ENCODE measurements around the gene WDR59.

WDR59 gene

DNA sequence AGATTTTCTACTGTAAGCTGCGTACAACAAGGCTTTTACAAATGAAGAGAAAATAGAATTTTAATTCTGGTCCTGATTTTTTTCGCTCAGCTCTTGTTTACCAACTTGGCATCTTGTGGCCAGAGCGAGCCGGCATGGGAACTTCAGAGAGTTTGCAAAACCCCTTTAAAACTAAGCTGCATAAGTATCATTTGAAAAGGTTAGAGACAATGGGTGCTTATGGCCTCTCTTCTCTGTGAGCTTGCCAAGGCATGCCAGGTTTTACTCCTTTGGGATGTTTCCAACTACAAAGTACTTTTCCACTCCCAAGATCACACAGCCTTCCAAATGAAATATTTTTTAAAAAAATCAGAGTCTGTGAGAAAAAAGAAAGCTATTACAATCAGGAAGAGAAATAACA is 147.9 kb downstream of the WDR59 start:
- H3K4me1 ChIP-seq (ENCODE audit: control insufficient read depth in 1 of 2, insufficient read depth in 1 of 2, low read depth in 1 of 2, low read length in 1 of 2): no peaks in the 10 kb centered on the region
- no peak overlapping the region for H3K27ac ChIP-seq
- TF ChIP-seq, protein P1, sequence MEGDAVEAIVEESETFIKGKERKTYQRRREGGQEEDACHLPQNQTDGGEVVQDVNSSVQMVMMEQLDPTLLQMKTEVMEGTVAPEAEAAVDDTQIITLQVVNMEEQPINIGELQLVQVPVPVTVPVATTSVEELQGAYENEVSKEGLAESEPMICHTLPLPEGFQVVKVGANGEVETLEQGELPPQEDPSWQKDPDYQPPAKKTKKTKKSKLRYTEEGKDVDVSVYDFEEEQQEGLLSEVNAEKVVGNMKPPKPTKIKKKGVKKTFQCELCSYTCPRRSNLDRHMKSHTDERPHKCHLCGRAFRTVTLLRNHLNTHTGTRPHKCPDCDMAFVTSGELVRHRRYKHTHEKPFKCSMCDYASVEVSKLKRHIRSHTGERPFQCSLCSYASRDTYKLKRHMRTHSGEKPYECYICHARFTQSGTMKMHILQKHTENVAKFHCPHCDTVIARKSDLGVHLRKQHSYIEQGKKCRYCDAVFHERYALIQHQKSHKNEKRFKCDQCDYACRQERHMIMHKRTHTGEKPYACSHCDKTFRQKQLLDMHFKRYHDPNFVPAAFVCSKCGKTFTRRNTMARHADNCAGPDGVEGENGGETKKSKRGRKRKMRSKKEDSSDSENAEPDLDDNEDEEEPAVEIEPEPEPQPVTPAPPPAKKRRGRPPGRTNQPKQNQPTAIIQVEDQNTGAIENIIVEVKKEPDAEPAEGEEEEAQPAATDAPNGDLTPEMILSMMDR (IDR thresholded peaks at IDR 0.05): no peak
- no peaks in the 10 kb centered on the region for H3K9me3 ChIP-seq
- H3K36me3 ChIP-seq: no peaks in the 10 kb centered on the region
- no peak overlapping the region for H3K4me3 ChIP-seq (ENCODE audit: low read depth in 1 of 2, low read length in 1 of 2)
- peaks cover 20% of the 10 kb centered on the region for H3K27me3 ChIP-seq

DNA sequence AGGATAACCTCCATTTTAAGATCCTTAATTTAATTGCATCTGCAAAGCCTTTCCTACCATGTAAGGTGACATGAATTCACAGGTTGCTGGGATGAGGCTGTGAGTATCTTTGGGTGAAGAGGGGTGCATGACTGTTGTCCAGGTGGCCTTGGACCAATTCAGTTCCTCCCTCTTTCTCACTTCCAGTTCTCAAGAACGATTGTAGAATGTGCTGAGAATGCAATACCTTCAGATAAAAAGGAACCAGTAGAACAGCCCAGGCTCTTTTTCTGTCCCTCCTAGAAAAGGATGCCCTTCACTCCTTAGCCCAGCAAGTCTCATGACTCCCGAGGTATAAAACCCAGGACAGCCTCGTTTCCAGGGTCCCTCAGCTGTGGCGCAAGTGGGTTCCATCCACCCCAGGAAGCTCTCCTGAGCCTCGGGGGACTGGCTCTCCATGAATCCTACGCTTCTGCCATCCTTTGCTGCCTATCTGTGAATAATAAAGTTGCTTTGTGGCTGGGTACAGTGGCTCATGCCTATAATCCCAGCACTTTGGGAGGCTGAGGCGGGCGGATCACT is 148.7 kb downstream of the WDR59 start:
- Histone ChIP-seq H3K9me3 (no peaks in the 10 kb centered on the region), H3K27me3 (peaks cover 11% of the 10 kb centered on the region), H3K4me3 (ENCODE audit: low read depth in 1 of 2, low read length in 1 of 2) (no peak overlapping the region), H3K4me1 (ENCODE audit: control insufficient read depth in 1 of 2, insufficient read depth in 1 of 2, low read depth in 1 of 2, low read length in 1 of 2) (no peaks in the 10 kb centered on the region), H3K36me3 (no peaks in the 10 kb centered on the region), H3K27ac (no peak overlapping the region)
- TF ChIP-seq, protein P1 (IDR thresholded peaks at IDR 0.05): no peak

DNA sequence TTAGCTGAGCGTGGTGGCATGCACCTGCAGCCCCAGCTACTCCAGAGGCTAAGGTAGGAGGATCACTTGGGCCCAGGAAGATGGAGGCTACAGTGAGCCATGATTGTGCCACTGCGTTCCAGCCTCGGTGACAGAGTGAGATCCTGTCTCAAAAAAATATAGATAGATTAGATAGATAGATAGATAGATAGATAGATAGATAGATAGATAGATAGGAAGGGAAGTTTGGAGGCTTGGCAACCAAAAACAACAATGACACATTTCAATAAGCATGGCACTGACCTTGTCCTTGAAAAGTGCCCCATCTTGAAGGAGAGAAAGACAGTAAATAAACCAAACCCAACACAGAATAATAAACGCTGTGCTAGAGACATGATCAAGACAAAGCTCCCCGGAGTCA is 152.7 kb downstream of the WDR59 start:
- TF ChIP-seq, protein P1 (IDR thresholded peaks at IDR 0.05): no peak
- H3K36me3 ChIP-seq: no peaks in the 10 kb centered on the region
- H3K9me3 ChIP-seq: no peaks in the 10 kb centered on the region
- no peaks in the 10 kb centered on the region for H3K4me1 ChIP-seq (ENCODE audit: control insufficient read depth in 1 of 2, insufficient read depth in 1 of 2, low read depth in 1 of 2, low read length in 1 of 2)
- H3K27ac ChIP-seq: no peak overlapping the region
- no peak overlapping the region for H3K4me3 ChIP-seq (ENCODE audit: low read depth in 1 of 2, low read length in 1 of 2)
- H3K27me3 ChIP-seq: peaks cover 5% of the 10 kb centered on the region

DNA sequence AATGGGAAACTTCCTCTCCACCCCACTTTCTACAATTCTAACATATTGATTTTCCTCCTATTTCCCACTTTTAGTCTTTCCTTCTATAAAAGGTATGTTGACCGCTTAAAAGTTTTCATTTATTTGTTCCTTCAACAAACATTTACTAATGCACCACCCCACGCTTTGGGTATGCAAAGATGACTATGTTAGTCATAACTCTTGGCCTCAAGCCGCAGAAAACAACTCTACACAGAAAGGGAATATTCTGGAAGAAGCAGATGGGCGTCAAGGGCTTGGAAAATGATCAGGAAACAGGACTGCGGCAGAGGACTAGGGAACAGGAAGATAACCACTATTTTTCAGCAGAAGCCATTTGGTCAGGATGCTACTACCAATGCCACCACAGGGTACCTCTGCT is 153.5 kb downstream of the WDR59 start:
- Histone ChIP-seq H3K4me3 (ENCODE audit: low read depth in 1 of 2, low read length in 1 of 2) (no peak overlapping the region), H3K27me3 (peaks cover 3% of the 10 kb centered on the region), H3K27ac (no peak overlapping the region), H3K4me1 (ENCODE audit: control insufficient read depth in 1 of 2, insufficient read depth in 1 of 2, low read depth in 1 of 2, low read length in 1 of 2) (no peaks in the 10 kb centered on the region), H3K9me3 (no peaks in the 10 kb centered on the region), H3K36me3 (no peaks in the 10 kb centered on the region)
- TF ChIP-seq, protein P1 (IDR thresholded peaks at IDR 0.05): no peak

DNA sequence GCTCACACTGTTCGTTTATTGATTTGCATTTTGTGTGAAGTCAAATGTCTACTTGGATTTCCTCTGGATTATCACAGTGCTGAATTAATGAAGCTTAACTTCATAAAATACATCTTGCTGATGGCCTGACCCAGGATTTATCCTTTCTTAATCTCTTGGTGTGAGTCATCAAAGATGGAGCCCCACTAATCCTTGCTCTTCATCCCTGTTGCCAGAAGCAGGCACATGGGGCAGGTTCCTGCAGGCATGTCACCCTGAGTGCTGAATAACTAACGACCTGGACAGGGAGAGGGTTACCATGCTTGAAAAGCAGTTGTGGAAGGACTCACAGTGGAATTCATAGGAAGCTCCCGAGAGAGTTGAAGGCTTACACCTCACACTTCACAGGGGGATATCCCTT is 154.3 kb downstream of the WDR59 start:
- TF ChIP-seq, protein P1 (IDR thresholded peaks at IDR 0.05): no peak
- H3K27me3 ChIP-seq: no peaks in the 10 kb centered on the region
- no peak overlapping the region for H3K27ac ChIP-seq
- no peak overlapping the region for H3K4me3 ChIP-seq (ENCODE audit: low read depth in 1 of 2, low read length in 1 of 2)
- H3K36me3 ChIP-seq: no peaks in the 10 kb centered on the region
- no peaks in the 10 kb centered on the region for H3K4me1 ChIP-seq (ENCODE audit: control insufficient read depth in 1 of 2, insufficient read depth in 1 of 2, low read depth in 1 of 2, low read length in 1 of 2)
- no peaks in the 10 kb centered on the region for H3K9me3 ChIP-seq

DNA sequence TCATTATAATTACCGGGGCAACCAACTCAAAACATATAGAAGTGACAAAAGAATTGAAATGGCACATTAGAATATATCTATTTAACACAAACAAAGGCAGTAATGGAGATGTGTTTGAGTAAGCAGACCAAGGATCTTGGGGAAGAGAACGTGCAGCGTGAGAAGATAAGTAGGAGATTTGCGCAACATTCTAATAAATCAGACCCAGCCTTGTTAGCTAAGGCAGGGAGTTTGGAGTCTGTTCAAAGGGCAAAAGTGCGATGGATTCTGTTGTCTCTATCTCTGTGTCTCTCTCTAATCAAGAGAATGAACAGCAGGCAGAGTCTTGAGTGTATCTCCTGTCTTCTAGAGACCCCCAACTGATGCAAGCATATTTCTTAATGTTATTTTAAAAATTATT is 155.3 kb downstream of the WDR59 start:
- no peaks in the 10 kb centered on the region for H3K4me1 ChIP-seq (ENCODE audit: control insufficient read depth in 1 of 2, insufficient read depth in 1 of 2, low read depth in 1 of 2, low read length in 1 of 2)
- TF ChIP-seq, protein P1 (IDR thresholded peaks at IDR 0.05): no peak
- no peaks in the 10 kb centered on the region for H3K27me3 ChIP-seq

More for the DNA sequence above, 155.3 kb downstream of the WDR59 start:
- no peak overlapping the region for H3K4me3 ChIP-seq (ENCODE audit: low read depth in 1 of 2, low read length in 1 of 2)
- no peaks in the 10 kb centered on the region for H3K9me3 ChIP-seq
- H3K27ac ChIP-seq: no peak overlapping the region
- no peaks in the 10 kb centered on the region for H3K36me3 ChIP-seq

Measured in neutrophil (primary cell).